D341Med (cell line): ENCODE results near the gene TRIM67.
A peak's percentile ranks its signal among the peaks of the same experiment; 100 is the strongest.
"Not testable (repeated sequence)": the region's sequence is repeated elsewhere in the genome, so short reads cannot be mapped to it uniquely, and the experiment has no call there.

Source experiments
- DNase-seq: peaks from one replicate; pipeline ENCODE4 v3.0.0; 2012; ENCODE audit warnings: low spot score

The TRIM67 gene

DNA sequence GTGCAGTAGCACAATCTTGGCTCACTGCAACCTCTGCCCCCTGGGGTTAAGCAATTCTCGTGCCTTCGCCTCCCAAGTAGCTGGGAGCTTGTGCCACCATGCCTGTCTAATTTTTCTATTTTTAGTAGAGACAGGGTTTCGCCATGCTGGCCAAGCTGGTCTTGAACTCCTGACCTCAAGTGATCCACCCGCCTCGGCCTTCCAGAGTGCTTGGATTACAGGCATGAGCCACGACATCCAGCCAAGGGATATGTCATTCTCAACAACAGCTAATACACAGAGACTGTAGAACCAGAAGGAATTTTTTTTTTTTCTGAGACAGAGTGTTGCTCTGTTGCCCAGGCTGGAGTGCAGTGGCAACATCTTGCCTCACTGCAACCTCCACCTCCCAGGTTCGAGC lies 3.7 kb upstream of the TRIM67 start:
- not testable (repeated sequence) for DNase-seq

DNA sequence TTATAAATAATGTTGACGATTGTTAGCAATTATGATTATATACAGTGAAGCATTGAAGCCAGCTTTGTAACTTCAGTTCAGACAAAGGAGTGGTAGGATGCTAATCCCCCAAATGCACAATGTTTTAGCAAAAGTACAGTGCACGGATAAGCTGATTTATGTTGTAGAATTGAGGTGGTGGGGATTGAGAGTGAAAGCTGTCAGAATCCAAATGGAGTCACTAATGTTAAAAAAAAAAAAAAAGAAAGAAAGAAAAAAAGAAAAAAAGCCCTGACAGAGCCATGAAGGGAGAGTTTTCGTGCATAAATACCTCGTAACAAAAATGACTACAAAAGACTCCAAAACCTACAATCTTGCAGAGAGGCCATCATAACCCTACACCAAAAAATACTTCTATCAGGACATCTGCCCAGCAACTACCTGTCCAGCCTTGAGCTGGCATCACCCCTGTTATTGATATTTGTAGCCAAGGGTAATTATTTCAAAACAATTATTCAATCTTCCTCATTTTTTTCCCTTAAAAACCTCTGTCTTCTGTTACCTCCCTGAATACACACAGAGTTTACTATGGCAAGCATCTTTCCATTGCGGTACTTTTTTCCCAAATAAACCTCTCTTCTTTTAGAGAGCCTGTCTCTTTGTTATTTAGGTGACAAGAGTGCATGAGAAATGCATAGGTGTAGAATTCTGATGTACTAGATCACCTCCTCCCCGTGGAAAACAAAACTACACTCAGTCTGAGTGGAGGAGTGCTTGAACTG lies 2.5 kb upstream of the TRIM67 start:
- no peak for DNase-seq

DNA sequence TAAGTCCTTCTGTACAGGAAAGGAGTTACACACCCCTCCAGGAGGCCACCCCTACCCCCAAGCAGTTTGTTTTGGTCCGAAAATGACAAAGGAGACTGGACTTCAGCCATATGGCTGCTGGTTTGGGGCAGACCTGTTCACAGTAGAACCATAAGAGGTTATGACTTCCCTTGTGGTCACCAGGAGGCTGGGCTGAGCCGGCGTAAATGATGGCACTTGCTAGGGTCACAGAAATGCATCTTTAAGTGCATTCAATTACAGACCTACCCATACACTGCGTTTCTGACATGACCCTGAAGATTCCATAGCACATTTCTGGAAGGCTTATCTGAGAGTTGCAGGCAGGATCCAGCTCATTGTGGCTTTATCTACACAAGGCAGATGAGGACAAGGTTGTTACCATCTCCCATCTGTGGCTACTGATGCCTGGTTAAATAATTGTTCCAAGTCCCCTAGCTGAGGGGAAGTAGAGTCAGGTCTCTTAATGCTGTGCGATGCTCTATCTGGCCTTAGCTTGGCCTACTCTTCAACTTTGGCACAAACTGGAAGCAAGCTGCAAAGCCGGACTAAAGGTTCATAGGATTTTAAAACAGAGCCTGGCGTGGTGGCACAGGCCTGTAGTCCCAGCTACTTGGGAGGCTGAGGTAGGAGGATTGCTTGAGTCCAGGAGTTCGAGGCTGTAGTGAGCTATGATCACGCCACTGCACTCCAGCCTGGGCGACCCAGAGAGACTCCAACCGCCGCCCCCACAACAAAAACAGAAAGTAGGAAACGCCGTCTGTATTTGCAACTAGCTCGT lies 1.7 kb upstream of the TRIM67 start:
- DNase-seq = no peak

DNA sequence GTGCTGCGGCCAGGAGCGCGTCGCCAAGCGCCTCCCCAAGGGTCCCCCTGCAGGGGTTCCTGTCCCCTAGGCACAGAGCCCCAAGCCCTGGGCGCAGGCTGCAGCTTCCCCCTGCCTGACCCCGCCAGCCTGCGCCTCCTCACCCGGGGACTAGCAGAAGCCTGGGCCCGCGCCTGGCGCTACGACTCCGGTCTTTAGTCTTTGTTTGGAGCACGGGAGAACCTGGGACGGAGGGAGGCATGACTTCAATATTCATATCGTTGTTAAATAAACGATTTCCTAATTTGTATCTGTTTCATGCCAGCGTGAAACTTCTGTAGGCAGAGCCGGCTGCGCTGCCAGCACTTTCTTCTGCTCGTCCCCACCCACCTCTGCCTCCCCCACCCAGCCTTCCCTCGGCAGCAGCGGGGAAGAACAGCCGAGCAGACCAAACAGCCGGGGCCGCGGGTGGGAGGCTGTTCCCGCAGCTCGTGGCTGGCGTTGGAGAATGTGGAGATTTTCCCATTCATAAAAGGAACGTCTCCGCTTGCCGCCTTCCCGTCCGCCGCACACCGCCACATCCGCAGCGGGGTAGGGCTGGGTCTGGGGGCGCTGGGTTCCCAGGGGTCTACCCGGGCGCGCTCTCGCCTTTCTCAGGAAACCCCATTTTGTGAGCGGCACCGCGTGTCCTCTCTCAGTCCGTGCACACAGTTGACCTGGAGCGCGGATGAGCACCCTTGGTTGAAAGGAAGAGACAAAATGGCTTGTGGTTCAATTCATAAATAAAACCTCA lies 777 bp upstream of the TRIM67 start:
- peak; percentile 57 for DNase-seq

DNA sequence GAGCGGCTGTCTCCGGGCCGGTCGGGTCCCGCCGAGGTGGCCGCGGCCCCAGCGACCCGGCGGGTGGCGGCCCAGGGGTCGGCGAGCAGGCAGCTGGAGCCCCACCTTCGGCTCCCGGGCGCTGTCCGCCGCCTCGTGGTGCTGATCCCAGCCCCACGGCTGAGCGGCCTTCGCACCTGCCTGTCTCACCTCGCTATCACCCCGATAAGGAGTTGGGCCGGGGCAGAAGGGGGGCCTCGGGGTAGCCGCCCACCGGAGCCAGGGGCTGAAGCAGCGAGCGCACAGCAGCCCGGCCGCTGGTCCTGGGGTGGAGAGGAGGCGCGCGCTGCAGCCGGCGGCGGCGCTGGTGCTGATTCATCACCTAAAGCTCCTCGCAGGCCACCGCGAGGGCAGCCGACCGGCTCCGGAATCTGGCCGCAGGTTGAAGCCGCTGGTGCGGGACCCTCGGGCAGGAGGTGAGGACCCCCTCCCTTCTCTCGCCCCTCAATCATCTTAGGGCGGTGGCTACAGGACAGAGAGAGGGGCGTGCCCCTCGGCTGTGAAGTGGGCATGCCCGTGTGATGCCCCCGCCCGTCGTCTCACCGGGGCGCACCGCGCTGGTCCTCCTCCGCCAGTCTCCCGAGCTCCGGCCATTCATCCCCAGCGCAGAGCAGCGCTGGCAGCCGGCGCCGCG lies 575 bp downstream of the TRIM67 start:
- DNase-seq = peak; percentile 85

DNA sequence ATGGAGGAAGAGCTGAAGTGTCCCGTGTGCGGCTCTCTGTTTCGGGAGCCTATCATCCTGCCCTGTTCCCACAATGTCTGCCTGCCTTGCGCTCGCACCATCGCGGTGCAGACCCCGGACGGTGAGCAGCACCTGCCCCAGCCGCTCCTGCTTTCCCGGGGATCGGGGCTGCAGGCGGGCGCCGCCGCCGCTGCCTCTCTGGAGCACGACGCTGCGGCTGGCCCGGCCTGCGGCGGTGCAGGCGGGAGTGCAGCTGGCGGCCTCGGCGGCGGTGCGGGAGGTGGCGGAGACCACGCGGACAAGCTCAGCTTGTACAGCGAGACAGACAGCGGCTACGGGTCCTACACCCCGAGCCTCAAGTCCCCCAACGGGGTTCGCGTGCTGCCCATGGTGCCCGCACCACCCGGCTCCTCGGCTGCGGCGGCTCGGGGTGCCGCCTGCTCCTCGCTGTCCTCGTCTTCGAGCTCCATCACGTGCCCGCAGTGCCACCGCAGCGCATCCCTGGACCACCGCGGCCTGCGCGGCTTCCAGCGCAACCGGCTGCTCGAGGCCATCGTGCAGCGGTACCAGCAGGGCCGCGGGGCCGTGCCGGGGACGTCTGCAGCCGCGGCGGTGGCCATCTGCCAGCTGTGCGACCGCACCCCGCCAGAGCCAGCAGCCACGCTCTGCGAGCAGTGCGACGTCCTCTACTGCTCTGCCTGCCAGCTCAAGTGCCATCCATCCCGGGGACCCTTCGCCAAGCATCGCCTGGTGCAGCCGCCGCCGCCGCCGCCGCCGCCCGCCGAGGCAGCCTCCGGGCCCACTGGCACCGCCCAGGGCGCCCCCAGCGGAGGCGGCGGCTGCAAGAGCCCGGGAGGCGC lies 1.3 kb downstream of the TRIM67 start:
- DNase-seq = peak; percentile 81

DNA sequence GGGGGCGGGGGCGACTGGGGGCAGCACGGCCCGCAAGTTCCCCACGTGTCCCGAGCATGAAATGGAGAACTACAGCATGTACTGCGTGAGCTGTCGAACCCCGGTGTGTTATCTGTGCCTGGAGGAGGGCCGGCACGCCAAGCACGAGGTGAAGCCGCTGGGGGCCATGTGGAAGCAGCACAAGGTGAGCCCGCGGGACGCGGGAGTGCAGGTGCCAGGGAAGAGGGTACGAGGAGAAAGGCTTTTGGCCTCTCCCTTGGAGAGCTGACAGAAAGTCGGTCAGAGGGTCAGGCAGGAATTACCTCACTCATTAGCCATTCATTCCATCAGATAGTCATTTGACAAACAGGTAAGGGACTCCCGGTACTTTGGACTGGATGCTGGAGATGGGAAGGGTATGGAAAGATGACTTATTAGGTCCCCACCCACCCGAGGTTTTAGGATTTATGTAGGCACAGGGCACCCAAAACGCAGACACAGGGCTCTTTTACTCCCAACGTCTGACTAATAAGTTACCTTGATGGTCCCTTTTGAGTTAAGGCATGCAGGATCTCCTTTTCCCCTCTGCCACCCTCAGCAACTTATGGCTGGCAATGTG lies 2.1 kb downstream of the TRIM67 start:
- DNase-seq = no peak

DNA sequence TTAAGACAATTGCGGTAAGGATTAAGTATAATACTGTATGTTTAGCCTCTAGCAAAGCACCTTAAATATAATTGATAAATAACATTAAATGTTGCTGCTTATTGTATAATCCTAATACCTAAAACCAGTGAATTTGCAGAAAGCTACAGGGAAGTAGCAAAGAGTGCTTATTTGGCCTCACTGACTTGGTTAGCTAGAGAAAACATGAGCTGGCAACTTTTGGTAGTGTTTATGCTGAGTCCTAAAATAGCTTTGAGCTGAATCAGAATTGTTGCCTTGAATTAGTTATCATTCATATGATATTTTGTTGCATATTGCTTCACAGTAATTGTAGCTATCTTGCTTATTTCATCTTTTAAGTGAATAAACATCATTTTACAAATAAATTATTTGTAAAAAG lies 3.5 kb downstream of the TRIM67 start:
- DNase-seq = no peak

DNA sequence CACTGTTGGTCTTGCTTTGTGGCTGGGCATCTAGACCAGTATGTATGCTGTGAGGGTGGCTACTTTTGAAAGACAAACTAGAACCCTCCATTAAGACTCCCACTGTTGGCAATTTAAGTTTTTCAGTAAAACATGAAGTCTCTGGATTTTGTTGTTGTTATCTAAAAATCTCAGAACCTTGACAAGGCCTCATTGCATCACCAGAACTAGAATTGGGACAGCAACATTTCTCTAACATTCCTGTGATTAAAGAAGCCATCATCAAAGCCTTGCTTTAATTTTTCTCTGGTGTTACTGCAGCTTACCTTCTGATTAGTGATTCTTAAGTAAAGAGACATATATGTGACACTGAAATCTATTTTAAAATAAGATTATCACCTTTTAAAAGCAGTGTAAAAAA lies 4.5 kb downstream of the TRIM67 start:
- no peak for DNase-seq

DNA sequence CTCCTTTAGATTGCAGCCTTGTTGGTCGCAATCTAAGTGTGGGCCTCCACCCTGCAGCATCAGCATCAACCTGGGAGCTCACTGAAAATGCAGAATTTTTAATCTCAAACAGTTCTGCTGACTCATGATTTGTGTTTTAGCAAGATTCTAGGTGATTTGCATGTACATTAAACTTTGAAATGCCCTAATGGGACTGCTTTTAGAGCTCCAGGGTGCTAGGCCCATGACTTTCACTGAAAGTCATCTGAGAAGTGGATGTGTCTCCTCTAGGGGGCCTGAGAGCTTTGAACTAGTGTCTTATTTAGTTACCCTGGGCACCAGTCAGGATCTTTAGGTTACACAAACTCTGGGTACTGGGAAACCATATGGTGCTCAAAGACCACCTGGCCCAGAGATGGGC lies 9.0 kb downstream of the TRIM67 start:
- DNase-seq = no peak

DNA sequence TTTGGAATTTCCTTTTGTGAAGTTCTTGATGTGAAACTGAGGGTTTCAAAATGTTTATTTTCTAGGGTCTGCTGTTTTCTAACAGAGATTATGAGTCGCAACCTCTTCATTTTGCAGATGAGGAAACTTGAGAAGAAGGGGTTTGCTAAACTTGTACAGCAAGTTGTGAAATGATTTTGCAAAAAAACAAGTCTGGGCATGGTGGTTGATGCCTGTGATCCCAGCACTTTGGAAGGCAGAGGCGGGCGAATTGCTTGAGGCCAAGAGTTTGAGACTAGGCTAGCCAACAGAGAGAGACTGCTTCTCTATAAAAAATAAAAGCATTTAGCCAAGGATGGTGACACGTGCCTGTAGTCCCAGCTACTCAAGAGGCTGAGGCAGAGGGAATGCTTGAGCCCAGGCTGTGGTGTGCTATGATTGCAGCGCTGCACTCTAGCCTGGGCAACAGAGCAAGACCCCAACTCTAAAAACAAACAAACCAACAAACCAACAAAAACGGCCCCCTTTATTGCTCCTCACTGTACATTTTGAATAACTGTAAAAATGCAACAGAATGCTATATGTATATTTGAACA lies 9.9 kb downstream of the TRIM67 start:
- no peak for DNase-seq

DNA sequence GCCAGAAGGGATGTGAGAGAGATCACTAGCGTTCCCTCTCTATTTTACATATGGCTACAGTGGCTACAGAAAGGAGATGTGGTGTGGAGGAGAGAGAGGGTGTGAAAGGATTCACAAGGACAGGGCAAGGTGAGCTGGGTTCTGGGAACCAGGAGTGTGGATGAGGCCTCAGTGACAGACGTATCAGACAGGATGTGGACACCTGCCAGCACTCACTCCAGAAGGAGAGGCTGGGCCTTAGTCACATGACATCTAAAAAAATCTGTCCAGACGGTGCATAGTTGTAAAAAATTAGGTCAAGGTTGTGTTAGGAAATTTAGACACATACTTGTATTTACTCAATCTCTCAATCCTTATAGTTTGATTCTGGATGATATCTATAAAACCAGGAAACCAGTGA lies 10.6 kb downstream of the TRIM67 start:
- DNase-seq = no peak

DNA sequence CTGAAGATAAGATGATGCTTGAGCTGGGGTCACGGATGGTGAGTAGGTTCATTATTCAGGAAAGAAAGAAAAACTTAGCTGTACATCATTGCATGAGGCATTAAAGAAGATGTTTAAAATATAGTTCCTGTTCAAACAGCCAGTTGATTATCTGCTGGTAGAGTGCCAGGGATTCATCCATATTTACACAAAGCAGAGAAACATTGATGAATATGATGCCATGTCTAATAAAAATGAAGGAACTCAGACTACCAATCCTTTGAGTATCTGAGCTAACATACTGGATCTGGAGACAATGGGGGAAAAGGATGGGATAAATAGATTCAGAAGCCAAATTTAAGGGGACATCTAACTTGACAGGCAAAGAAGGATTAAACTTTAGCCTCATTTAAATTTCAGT lies 14.6 kb downstream of the TRIM67 start:
- no peak for DNase-seq

DNA sequence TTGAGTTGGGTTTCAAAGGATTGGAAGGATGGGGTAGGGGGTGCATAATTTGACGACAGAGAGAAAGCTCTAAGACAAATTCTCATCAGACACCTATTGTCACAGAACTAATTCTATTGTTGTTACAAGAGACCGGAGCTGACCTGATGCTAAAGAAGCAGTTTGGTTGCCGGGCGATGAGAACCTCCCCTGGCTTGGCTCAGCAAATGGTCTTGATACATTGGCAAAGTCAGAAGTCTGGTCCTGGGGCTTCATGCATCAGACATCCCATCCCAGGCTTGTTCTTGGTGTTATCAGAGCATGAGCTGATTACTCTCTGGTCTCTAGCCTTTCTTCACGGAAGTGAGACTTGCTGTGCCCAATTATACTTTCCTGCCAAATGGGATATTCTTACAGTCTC lies 15.4 kb downstream of the TRIM67 start:
- DNase-seq = no peak

DNA sequence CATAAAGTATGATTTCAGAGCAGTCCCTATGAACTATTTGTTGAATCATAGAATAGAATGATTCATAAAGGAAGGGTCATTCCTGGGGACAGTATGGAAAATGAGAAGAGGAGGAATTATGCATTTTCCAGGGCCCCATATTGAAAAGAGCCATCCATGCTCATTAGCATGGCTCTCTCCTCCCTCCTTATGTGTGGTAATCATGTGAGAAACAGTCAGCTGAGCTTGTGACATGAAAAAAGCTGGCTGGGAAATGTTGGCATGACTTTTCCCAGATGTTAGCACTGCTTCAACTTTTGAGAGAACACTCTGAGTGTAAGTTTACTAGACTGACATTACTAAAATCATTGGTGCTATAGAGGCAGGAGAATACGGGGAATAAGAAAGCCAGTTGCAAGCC lies 16.1 kb downstream of the TRIM67 start:
- no peak for DNase-seq

DNA sequence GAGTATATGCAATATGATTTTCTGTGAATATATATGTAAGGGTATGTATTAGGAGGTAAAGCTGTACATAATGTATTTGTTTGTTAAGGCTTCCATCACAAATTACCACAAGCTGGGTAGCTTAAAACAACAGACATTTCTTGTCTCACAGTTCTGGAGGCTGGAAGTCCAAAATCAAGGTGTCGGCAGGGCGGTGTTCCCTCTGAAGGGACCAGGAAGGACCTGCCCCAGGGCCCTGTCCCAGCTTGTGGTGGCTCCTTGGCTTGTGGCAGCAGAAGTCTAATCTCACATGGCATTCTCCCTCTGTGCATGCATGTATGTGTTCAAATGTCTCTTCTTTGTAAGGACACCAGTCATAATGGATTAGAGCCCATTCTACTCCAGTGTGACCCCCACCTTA lies 17.1 kb downstream of the TRIM67 start:
- no peak for DNase-seq

DNA sequence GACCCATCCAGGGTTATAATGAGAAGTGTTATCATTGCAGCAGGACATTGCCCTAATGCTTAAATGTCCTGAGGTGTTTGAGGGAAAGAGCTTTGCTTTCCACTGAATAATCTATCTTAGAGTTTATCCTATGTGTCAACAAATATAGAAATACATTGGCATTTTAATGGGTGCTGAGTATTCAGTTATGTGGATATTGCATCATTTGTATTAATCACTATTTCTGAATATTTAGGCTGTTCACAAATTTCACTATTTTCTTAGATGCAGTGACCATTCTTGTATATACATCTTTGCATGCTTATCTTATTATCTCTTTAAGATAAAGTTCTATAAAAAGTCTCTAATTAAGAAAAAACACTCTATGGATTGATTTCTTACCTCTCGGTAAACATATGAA lies 18.2 kb downstream of the TRIM67 start:
- no peak for DNase-seq

DNA sequence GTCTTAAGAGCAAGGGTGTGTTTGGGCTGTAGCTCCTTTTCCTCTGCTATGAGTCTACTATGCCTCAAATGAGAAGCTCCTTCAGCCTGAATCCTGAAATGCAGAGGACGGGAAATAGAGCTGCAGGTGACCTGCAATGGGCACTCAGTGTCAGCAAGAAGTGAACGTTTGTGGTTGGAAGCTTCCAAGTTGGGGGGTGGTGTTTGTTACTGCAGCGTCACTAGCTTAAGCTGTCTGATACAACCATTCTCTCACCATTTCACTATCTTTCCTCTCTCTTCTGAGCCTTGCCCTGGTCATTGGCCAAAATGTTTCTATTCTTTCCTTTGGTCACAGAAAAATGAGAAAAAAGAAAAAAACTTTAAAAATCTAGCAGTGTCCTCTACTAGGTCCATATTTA lies 19.4 kb downstream of the TRIM67 start:
- DNase-seq = no peak

DNA sequence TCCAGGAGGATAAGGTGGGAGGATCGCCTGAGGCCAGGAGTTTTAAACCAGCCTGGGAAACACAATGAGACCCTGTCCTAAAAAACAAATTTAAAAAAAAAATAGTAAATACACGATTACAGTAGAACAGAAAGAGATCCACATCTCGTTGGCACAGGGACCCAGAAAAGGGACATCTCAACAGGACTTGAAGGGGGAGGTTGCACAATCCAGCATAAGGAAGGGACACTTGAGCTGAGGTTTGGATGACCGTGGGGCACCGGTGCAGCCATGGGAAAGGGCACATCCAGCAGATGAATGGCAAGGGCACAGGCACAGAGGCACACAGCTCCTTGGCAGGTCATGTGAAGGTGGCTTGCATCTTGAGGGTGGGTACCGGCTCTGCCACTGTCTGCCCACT lies 20.5 kb downstream of the TRIM67 start:
- DNase-seq = no peak
